ENCODE measurements around the gene MGAT4C. TPM values are rescaled to one million over a fixed set of nuclear protein-coding genes. Genes with fewer than 3 reads are reported as not detected.

MGAT4C gene
- total RNA-seq, 4 donors from 2014 or later = under 0.01 to 2.5 (median 0.31) TPM

GRCh38 chr12:86145156-86145555 is 111.0 kb downstream of the MGAT4C start:
- no peaks in the 10 kb centered on the region for H3K27me3 ChIP-seq
- no peaks in the 10 kb centered on the region for H3K4me1 ChIP-seq
- DNase-seq = no peak
- no peaks in the 10 kb centered on the region for H3K36me3 ChIP-seq
- H3K9me3 ChIP-seq = no peaks in the 10 kb centered on the region
- H3K4me3 ChIP-seq = no peak overlapping the region
- TF ChIP-seq POLR2A (IDR thresholded peaks at IDR 0.05) (no peak), CTCF (IDR thresholded peaks at IDR 0.05) (no peak)
- intact Hi-C loops (cut with DNase I; ENCODE audit: low total_unique reads) = no loop called here
- H3K27ac ChIP-seq = no peak overlapping the region

DNA sequence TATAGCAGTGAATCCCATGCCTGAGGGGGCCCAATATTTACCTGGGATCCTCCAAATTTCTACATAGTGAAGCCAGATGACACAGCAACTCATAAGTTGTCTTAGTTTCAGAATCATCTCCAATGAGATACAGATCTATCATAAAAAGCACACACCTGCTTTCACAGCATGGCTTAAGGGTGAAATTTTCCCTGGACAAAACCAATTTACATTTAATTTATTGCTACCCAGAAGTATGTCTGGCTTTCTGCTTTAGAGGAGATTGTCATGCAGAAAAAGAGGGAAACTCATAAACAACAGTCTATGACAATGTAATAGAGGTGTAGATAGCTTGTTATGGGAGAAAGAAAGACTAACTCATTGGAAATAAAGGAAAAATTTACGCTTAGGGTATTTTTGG is 113.0 kb downstream of the MGAT4C start:
- H3K27me3 ChIP-seq = no peaks in the 10 kb centered on the region
- no peaks in the 10 kb centered on the region for H3K4me1 ChIP-seq
- no peaks in the 10 kb centered on the region for H3K9me3 ChIP-seq

GRCh38 chr12:86139671-86140070 is 116.5 kb downstream of the MGAT4C start:
- Histone ChIP-seq H3K4me3 (no peak overlapping the region), H3K9me3 (no peaks in the 10 kb centered on the region), H3K27ac (no peak overlapping the region), H3K36me3 (no peaks in the 10 kb centered on the region), H3K27me3 (no peaks in the 10 kb centered on the region), H3K4me1 (no peaks in the 10 kb centered on the region)
- no peak for DNase-seq
- intact Hi-C loops (cut with DNase I; ENCODE audit: low total_unique reads) = no loop called here
- TF ChIP-seq CTCF (IDR thresholded peaks at IDR 0.05) = no peak
- no peak for TF ChIP-seq POLR2A (IDR thresholded peaks at IDR 0.05)

More for the DNA sequence above, 113.0 kb downstream of the MGAT4C start:
- TF ChIP-seq POLR2A (IDR thresholded peaks at IDR 0.05) (no peak), CTCF (IDR thresholded peaks at IDR 0.05) (no peak)
- Histone ChIP-seq H3K36me3 (no peaks in the 10 kb centered on the region), H3K27ac (no peak overlapping the region), H3K4me3 (no peak overlapping the region)
- no peak for DNase-seq
- intact Hi-C loops (cut with DNase I; ENCODE audit: low total_unique reads) = no loop called here

DNA sequence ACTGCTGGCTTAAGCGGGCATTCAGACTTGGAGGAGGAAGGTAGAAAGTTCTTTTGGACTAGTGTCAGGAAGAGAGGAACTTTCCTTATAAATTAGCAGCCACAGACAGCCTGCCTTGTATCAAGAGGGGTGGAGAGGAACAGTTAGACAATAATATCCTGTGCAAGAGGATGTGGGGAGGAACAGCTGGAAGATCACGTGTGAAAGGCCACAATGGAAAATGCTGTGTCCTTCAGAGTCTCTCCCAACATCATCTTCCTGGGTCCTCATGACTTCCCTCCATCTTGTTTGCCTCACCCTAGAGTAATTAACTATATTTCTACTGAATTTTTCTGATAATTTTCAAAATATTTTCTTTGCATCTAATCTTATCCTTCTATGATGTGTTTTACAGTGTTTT is 117.4 kb downstream of the MGAT4C start:
- intact Hi-C loops (cut with DNase I; ENCODE audit: low total_unique reads) = no loop called here
- no peaks in the 10 kb centered on the region for H3K9me3 ChIP-seq
- no peaks in the 10 kb centered on the region for H3K27me3 ChIP-seq
- H3K4me1 ChIP-seq = no peaks in the 10 kb centered on the region
- TF ChIP-seq CTCF (IDR thresholded peaks at IDR 0.05) = no peak
- no peak for TF ChIP-seq POLR2A (IDR thresholded peaks at IDR 0.05)
- DNase-seq = no peak
- no peaks in the 10 kb centered on the region for H3K36me3 ChIP-seq
- no peak overlapping the region for H3K27ac ChIP-seq
- no peak overlapping the region for H3K4me3 ChIP-seq

DNA sequence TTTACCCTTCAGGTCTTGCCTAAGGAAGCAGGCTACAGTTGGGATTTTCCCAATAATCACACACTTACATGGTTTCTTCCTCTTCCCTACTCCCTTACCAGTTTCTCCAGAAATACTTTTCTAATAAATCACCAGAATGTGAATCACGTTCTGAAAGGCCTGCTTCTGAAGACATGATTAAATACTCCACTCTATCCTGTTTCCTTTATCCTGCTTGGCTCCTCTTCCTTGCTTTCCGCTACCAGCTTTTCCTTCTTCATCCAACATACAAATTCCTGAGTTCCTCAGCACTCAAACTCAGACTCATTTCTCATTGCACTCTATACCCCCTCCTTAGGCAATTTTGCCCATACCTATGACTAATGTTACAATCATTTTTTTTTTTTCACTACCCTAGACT is 118.3 kb downstream of the MGAT4C start:
- Histone ChIP-seq H3K36me3 (no peaks in the 10 kb centered on the region), H3K27me3 (no peaks in the 10 kb centered on the region), H3K27ac (no peak overlapping the region), H3K4me3 (no peak overlapping the region), H3K4me1 (no peaks in the 10 kb centered on the region), H3K9me3 (no peaks in the 10 kb centered on the region)
- no peak for DNase-seq
- intact Hi-C loops (cut with DNase I; ENCODE audit: low total_unique reads) = no loop called here
- TF ChIP-seq CTCF (IDR thresholded peaks at IDR 0.05) (no peak), POLR2A (IDR thresholded peaks at IDR 0.05) (no peak)
